Keratinocyte (primary cell): ENCODE measurements around the gene NCAM2. TPM values are rescaled to one million over a fixed set of nuclear protein-coding genes. Genes with fewer than 3 reads are reported as not detected.

Experiments used
- DNase-seq: peaks from one replicate; pipeline ENCODE4 v3.0.0-alpha.2; 2011; ENCODE audit warnings: low read depth, missing footprints, low spot score
- FAIRE-seq: peaks from 2 replicates; lab custom pipeline; 2011; peaks lifted over from hg19 to GRCh38; lab: Jason Lieb, UNC
- H2AFZ ChIP-seq: 2 replicates; pipeline ENCODE4 v1.6.0; 2012; ENCODE audit warnings: low read length, control low read depth, inconsistent platforms; ENCODE audit not compliant: control insufficient read depth
- H3K27ac ChIP-seq: 2 replicates; pipeline ENCODE4 v1.5.1; 2011; ENCODE audit warnings: low read length; ENCODE audit not compliant: control insufficient read depth, insufficient read depth
- H3K27me3 ChIP-seq: 3 replicates; pipeline ENCODE4 v1.6.0; 2011; ENCODE audit warnings: low read length; ENCODE audit not compliant: control insufficient read depth, insufficient read depth; ENCODE audit errors: extremely low read depth
- H3K36me3 ChIP-seq, 2 experiments: 2 replicates in 1 of 2; 3 replicates in 1 of 2; pipeline ENCODE4 v1.5.1; 2011; ENCODE audit warnings: low read length in 2 of 2, mild to moderate bottlenecking in 1 of 2; ENCODE audit not compliant: control insufficient read depth in 2 of 2, insufficient read depth in 2 of 2; ENCODE audit errors: extremely low read depth in 1 of 2
- H3K4me1 ChIP-seq: 3 replicates; pipeline ENCODE4 v1.5.1; 2011; ENCODE audit warnings: low read length; ENCODE audit not compliant: control insufficient read depth, insufficient read depth; ENCODE audit errors: extremely low read depth
- H3K4me2 ChIP-seq: 3 replicates; pipeline ENCODE4 v1.6.0; 2011; ENCODE audit warnings: low read depth, low read length; ENCODE audit not compliant: control insufficient read depth, insufficient read depth; ENCODE audit errors: extremely low read depth
- H3K4me3 ChIP-seq, 3 experiments: fragments of 200-600 bp in 1 of 3; sonication (generic) in 1 of 3; 2 replicates in 2 of 3; 3 replicates in 1 of 3; pipeline ENCODE4 v1.5.1; 2011 to 2016; ENCODE audit warnings: low read length in 3 of 3, mild to moderate bottlenecking in 3 of 3, control low read depth in 2 of 3, inconsistent platforms in 1 of 3, low read depth in 1 of 3, mixed read lengths in 1 of 3, mixed run types in 1 of 3, moderate library complexity in 1 of 3; ENCODE audit not compliant: control insufficient read depth in 2 of 3, insufficient read depth in 2 of 3; ENCODE audit errors: extremely low read depth in 1 of 3
- H3K79me2 ChIP-seq: 2 replicates; pipeline ENCODE4 v1.6.0; 2012; ENCODE audit warnings: low read length; ENCODE audit not compliant: control insufficient read depth, insufficient read depth
- H3K9ac ChIP-seq: 3 replicates; pipeline ENCODE4 v1.6.0; 2011; ENCODE audit warnings: low read length; ENCODE audit not compliant: control insufficient read depth, insufficient read depth; ENCODE audit errors: extremely low read depth
- H3K9me1 ChIP-seq: 3 replicates; pipeline ENCODE4 v1.6.0; 2011; ENCODE audit warnings: low read length; ENCODE audit not compliant: control insufficient read depth, insufficient read depth; ENCODE audit errors: extremely low read depth
- H3K9me3 ChIP-seq: 2 replicates; pipeline ENCODE4 v1.5.1; 2012; ENCODE audit warnings: low read depth, low read length; ENCODE audit not compliant: control insufficient read depth
- H4K20me1 ChIP-seq: 3 replicates; pipeline ENCODE4 v1.6.0; 2011; ENCODE audit warnings: low read length; ENCODE audit not compliant: control insufficient read depth, insufficient read depth; ENCODE audit errors: extremely low read depth
- EZH2 ChIP-seq: IDR thresholded peaks from one replicate; pipeline ENCODE4 v1.6.1; 2012; ENCODE audit warnings: inconsistent platforms, mild to moderate bottlenecking, low read length, moderate library complexity
- dilution Hi-C: fragments of 300-500 bp; cut with MboI; formaldehyde crosslinking; loops from one replicate; pipeline ENCODE4 v1.7.0; 2020; ENCODE audit warnings: low sequenced_read_pairs; ENCODE audit not compliant: extremely low pct_ligation_motif_present
- polyA plus RNA-seq, 5 experiments: library from polyadenylated mRNA; depleted of rRNA in 3 of 5; stranded (reverse) in 3 of 5; stranded (forward) in 1 of 5; unstranded in 1 of 5; fragments of >200 nt; gene quantifications; 1 replicate in 1 of 5; 2 replicates in 3 of 5; 3 replicates in 1 of 5; pipeline versions ENCODE4 v1.2.1 to v1.2.3, GENCODE V29; 2011 to 2012; ENCODE audit warnings: missing spikeins in 2 of 5, low read depth in 1 of 5, low replicate concordance in 1 of 5
- TF ChIP-seq, protein P1 (sequence below), 3 experiments: IDR thresholded peaks in 1 of 3; conservative IDR thresholded peaks in 1 of 3; optimal IDR thresholded peaks in 1 of 3; 2 replicates in 2 of 3; 3 replicates in 1 of 3; pipeline versions ENCODE3 to v1.5.1; 2011; ENCODE audit warnings: low read length in 3 of 3, mild to moderate bottlenecking in 3 of 3, moderate library complexity in 2 of 3, control low read depth in 1 of 3, inconsistent platforms in 1 of 3; ENCODE audit not compliant: insufficient read depth in 2 of 3; ENCODE audit errors: extremely low read depth in 1 of 3

The NCAM2 gene
- polyA plus RNA-seq, 1 donor (not counting 4 experiments of a cell fraction or from before 2014, with no cell fraction given) = 0.16 TPM

DNA sequence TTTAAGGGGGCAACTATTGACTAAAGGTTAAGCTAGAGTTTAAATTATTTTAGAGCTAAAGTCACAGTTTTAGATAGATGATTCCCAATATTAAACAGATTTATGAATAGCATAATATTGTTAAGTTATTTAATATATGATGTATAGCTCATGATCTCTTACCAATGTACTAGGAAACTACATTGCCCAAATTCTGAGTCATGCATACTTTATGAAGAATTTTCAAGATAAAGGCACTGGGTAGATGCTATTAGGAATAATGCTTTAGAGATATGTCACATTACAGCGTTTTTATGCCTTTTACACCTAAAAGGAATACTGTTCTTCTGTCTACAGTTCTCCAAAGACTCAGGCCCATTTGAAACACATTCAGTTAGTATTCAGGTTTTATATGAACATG lies 215.1 kb downstream of the NCAM2 start:
- H4K20me1 ChIP-seq = no peaks in the 10 kb centered on the region
- H3K27ac ChIP-seq = no peak overlapping the region
- dilution Hi-C loops = loop anchor here (25.0 kb wide), 1 partner anchor 99 kb away; no protein-coding TSS in a partner anchor
- H3K36me3 ChIP-seq = no peaks in the 10 kb centered on the region
- H2AFZ ChIP-seq = no peak overlapping the region
- no peak for DNase-seq
- no peaks in the 10 kb centered on the region for H3K27me3 ChIP-seq
- FAIRE-seq = no peak
- TF ChIP-seq, protein P1, sequence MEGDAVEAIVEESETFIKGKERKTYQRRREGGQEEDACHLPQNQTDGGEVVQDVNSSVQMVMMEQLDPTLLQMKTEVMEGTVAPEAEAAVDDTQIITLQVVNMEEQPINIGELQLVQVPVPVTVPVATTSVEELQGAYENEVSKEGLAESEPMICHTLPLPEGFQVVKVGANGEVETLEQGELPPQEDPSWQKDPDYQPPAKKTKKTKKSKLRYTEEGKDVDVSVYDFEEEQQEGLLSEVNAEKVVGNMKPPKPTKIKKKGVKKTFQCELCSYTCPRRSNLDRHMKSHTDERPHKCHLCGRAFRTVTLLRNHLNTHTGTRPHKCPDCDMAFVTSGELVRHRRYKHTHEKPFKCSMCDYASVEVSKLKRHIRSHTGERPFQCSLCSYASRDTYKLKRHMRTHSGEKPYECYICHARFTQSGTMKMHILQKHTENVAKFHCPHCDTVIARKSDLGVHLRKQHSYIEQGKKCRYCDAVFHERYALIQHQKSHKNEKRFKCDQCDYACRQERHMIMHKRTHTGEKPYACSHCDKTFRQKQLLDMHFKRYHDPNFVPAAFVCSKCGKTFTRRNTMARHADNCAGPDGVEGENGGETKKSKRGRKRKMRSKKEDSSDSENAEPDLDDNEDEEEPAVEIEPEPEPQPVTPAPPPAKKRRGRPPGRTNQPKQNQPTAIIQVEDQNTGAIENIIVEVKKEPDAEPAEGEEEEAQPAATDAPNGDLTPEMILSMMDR (optimal IDR thresholded peaks at IDR 0.05 in 1 of 3, IDR thresholded peaks at IDR 0.05 in 1 of 3, conservative IDR thresholded peaks at IDR 0.05 in 1 of 3; ENCODE audit: extremely low read depth in 1 of 3, insufficient read depth in 2 of 3, low read length in 3 of 3) = no peak
- no peak for TF ChIP-seq EZH2
- no peaks in the 10 kb centered on the region for H3K9me3 ChIP-seq
- no peak overlapping the region for H3K9ac ChIP-seq
- H3K4me2 ChIP-seq = no peak overlapping the region
- no peaks in the 10 kb centered on the region for H3K79me2 ChIP-seq
- no peaks in the 10 kb centered on the region for H3K4me1 ChIP-seq
- H3K4me3 ChIP-seq = no peak overlapping the region
- no peaks in the 10 kb centered on the region for H3K9me1 ChIP-seq

DNA sequence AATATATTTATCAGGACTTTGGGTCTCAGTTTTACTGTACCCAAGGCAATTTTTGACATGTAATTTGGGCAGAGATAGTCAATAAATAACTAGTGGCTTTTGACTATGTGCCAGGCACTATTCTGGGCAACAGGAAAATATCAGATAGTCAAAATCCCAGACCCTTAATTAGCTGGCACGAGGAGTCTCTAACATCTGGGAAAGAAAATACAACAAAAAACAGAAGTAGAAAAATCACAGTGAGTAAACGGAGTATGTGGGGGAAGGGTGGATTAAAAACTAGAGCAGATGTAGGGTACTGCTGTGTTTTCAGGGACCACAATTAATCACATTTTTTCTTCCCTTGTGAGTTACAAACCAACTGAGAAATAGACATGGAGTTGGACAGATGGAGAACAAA lies 217.8 kb downstream of the NCAM2 start:
- FAIRE-seq (no peak), DNase-seq (no peak)
- Histone ChIP-seq H3K79me2 (no peaks in the 10 kb centered on the region), H3K9me3 (no peaks in the 10 kb centered on the region), H3K27me3 (no peaks in the 10 kb centered on the region), H3K4me2 (no peak overlapping the region), H3K4me1 (no peaks in the 10 kb centered on the region), H3K36me3 (no peaks in the 10 kb centered on the region), H2AFZ (no peak overlapping the region), H3K9me1 (no peaks in the 10 kb centered on the region), H3K9ac (no peak overlapping the region), H3K4me3 (no peak overlapping the region), H3K27ac (no peak overlapping the region), H4K20me1 (no peaks in the 10 kb centered on the region)
- dilution Hi-C loops = loop anchor here (25.0 kb wide), 1 partner anchor 96 kb away; no protein-coding TSS in a partner anchor
- TF ChIP-seq EZH2 = no peak
- TF ChIP-seq, protein P1 (optimal IDR thresholded peaks at IDR 0.05 in 1 of 3, IDR thresholded peaks at IDR 0.05 in 1 of 3, conservative IDR thresholded peaks at IDR 0.05 in 1 of 3; ENCODE audit: extremely low read depth in 1 of 3, insufficient read depth in 2 of 3, low read length in 3 of 3) = no peak
